ENCODE measurements around the gene CAPN2. TPM values are rescaled to one million over a fixed set of nuclear protein-coding genes. Genes with fewer than 3 reads are reported as not detected.

Gene CAPN2
- total and polyA plus RNA-seq, 2 experiments from 2014 or later: 8.4 to 17.8 TPM

GRCh38 chr1:223788746-223789415 lies 76.5 kb downstream of the CAPN2 start:
- peaks cover 5% of the 10 kb centered on the region; the same call in 1 of the 2 replicates for H3K36me3 ChIP-seq (ENCODE audit: insufficient read depth)
- H3K27ac Mint-ChIP-seq: no peak overlapping the region
- no peak for TF ChIP-seq NANOG (IDR thresholded peaks at IDR 0.05; ENCODE audit: borderline replicate concordance)
- no peak for TF ChIP-seq ZNF462 (CRISPR knock-in tag; IDR thresholded peaks at IDR 0.05)
- TF ChIP-seq ZNF114 (CRISPR knock-in tag; IDR thresholded peaks at IDR 0.05): no peak
- TF ChIP-seq CREB1 (CRISPR knock-in tag; IDR thresholded peaks at IDR 0.05; ENCODE audit: low read depth): no peak
- TF ChIP-seq EZH2 (IDR thresholded peaks at IDR 0.05; ENCODE audit: low read depth, unreplicated experiment): no peak
- no peak for TF ChIP-seq JUNB (IDR thresholded peaks at IDR 0.05; ENCODE audit: unreplicated experiment)

More at GRCh38 chr1:223788746-223789415, 76.5 kb downstream of the CAPN2 start:
- H3K27me3 Mint-ChIP-seq (ENCODE audit: insufficient read depth, low read depth, poor library complexity): peaks cover 2% of the 10 kb centered on the region
- Histone ChIP-seq H3F3A (replicated peaks; ENCODE audit: low read depth) (no peaks in the 10 kb centered on the region), H4K20me1 (replicated peaks; ENCODE audit: insufficient read depth) (peaks cover 5% of the 10 kb centered on the region; the same call in 1 of the 2 replicates), H3K4me1 (ENCODE audit: insufficient read depth) (no peaks in the 10 kb centered on the region), H2AFZ (no peak overlapping the region), H3K27me3 (ENCODE audit: insufficient read depth) (no peaks in the 10 kb centered on the region), H3K9me2 (ENCODE audit: insufficient read depth) (no peaks in the 10 kb centered on the region), H3K4me3 (no peak overlapping the region), H3K4me2 (no peak overlapping the region), H3K27ac (ENCODE audit: low read depth) (no peak overlapping the region), H3K79me2 (replicated peaks; ENCODE audit: insufficient read depth) (peaks cover 3% of the 10 kb centered on the region; the same call in 1 of the 2 replicates)
- no peak for DNase-seq (ENCODE audit: low spot score)
- no peaks in the 10 kb centered on the region for H3K4me1 Mint-ChIP-seq
- no peak for ATAC-seq
- peaks cover 49% of the 10 kb centered on the region for H3K36me3 Mint-ChIP-seq (ENCODE audit: low read depth)
- H3K9me3 Mint-ChIP-seq: no peaks in the 10 kb centered on the region
- no peak overlapping the region for H3K4me3 Mint-ChIP-seq
